ENCODE data around the gene NPPA. TPM values are rescaled to one million over a fixed set of nuclear protein-coding genes. Genes with fewer than 3 reads are reported as not detected.

Gene NPPA
- total RNA-seq, 8 experiments from 2014 or later: 0.85 to 1.5 (median 0.90) TPM; not detected in 4

DNA sequence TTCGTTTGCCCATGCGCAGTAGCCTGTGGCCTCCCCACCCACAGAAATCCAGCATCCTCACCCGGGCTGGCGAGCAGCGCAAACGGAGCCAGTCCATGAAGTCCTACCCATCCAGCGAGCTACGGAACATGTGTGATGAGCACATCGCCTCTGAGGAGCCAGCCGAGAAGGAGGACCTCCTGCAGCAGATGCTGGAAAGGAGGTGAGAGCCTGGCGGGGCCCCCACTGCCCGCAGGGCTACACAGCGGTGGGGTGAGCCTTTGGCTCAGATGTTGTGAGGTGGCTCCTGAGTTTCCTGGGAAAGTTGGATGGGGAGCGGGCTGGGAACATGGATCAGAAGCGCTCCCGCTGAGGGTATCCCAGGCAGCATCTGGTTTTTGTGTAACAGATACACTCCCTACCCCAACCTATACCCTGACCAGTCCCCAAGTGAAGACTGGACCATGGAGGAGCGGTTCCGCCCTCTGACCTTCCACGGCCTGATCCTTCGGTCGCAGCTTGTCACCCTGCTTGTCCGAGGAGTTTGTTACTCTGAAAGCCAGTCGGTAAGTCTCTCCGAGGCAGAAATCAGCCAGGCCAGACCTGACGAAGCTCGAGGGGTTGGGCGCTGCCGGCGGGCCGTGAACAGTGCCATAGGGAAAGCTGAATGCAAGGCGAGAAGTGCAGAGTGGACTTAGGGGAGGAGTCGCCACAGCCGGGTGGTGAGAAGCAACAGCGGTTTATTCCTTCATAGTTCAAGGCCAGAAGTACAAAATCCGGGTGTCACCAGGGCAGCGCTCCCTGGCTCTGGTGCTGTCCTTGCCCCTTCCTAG, 10.4 kb downstream of the NPPA start:
- no peak overlapping the region for H3K4me3 ChIP-seq
- in situ Hi-C loops (cut with MboI; ENCODE audit: low pct_unique_long_range_greater_than_20kb in 2 of 9, low sequenced_read_pairs in 9 of 9, unreplicated experiment in 9 of 9): loop anchor here in 2 of 9 experiments (5.0 to 25.0 kb wide), 2 partner anchors 60 to 375 kb away; no protein-coding TSS in a partner anchor

GRCh38 chr1:11835441-11836225, 11.9 kb downstream of the NPPA start:
- no peak for ATAC-seq (replicated peaks in 6 of 8)
- 95 to 100% (median 100%) methylated on average over 1 to 20 of the region's 28 CpGs; no CpG with 5 or more reads in 2 of the 10 experiments for WGBS, 10 experiments
- Histone ChIP-seq H3K27ac (no peak overlapping the region), H3K4me1 (replicated peaks in 1 of 2) (no peaks in the 10 kb centered on the region), H3K4me3 (no peak overlapping the region)
- in situ Hi-C loops (cut with MboI; ENCODE audit: low pct_unique_long_range_greater_than_20kb in 2 of 9, low sequenced_read_pairs in 9 of 9, unreplicated experiment in 9 of 9): loop anchor here in 2 of 9 experiments (5.0 to 25.0 kb wide), 2 partner anchors 62 to 377 kb away; no protein-coding TSS in a partner anchor

More for the DNA sequence above, 10.4 kb downstream of the NPPA start:
- ATAC-seq (replicated peaks in 6 of 8): no peak
- 88 to 95% (median 93%) methylated on average over 2 to 35 of the region's 36 CpGs; no CpG with 5 or more reads in 3 of the 10 experiments for WGBS, 10 experiments
- Histone ChIP-seq H3K4me1 (replicated peaks in 1 of 2) (peaks cover 4 to 13% of the 10 kb centered on the region in 2 donors), H3K27ac (no peak overlapping the region)

DNA sequence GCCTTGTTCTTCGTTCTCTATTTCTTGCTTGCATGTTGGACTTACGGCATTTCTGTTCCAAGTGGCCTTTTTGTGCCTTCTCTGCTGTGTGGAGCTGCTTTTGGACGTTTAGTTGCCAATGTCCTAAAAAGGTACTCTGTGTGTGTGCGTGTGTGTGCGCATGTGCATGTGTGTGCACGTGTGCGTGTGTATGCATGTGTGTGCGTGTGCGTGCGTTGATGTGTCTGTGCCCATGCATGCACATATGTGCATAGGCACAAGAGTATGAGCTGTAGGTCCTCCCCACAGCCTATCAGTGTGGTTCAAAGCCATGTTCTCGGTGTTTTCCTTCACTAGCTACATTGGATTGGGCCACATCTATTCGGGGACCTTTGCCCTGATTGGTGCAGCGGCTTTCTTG, 13.7 kb downstream of the NPPA start:
- H3K4me1 ChIP-seq (replicated peaks in 1 of 2): no peaks in the 10 kb centered on the region
- WGBS, 10 experiments: 83 to 100% (median 95%) methylated on average over 1 to 13 of the region's 13 CpGs; no CpG with 5 or more reads in 2 of the 10 experiments
- no peak overlapping the region for H3K4me3 ChIP-seq
- in situ Hi-C loops (cut with MboI; ENCODE audit: low pct_unique_long_range_greater_than_20kb in 2 of 9, low sequenced_read_pairs in 9 of 9, unreplicated experiment in 9 of 9): loop anchor here in 1 of 9 experiments (25.0 kb wide), 1 partner anchor 378 kb away; no protein-coding TSS in a partner anchor
- ATAC-seq (replicated peaks in 6 of 8): peak in 1 of 8 experiments; percentile 3
- no peak overlapping the region for H3K27ac ChIP-seq

- WGBS, 10 experiments: 82 to 100% (median 86%) methylated on average over 3 to 8 of the region's 8 CpGs; no CpG with 5 or more reads in 5 of the 10 experiments
- no peak overlapping the region for H3K27ac ChIP-seq
- no peaks in the 10 kb centered on the region for H3K4me1 ChIP-seq (replicated peaks in 1 of 2)
- in situ Hi-C loops (cut with MboI; ENCODE audit: low pct_unique_long_range_greater_than_20kb in 2 of 9, low sequenced_read_pairs in 9 of 9, unreplicated experiment in 9 of 9): loop anchor here in 1 of 9 experiments (25.0 kb wide), 1 partner anchor 379 kb away; no protein-coding TSS in a partner anchor
- H3K4me3 ChIP-seq: no peak overlapping the region
- ATAC-seq (replicated peaks in 6 of 8): no peak
These were observed 14.1 kb downstream of the NPPA start for GRCh38 chr1:11833497-11833896.

DNA sequence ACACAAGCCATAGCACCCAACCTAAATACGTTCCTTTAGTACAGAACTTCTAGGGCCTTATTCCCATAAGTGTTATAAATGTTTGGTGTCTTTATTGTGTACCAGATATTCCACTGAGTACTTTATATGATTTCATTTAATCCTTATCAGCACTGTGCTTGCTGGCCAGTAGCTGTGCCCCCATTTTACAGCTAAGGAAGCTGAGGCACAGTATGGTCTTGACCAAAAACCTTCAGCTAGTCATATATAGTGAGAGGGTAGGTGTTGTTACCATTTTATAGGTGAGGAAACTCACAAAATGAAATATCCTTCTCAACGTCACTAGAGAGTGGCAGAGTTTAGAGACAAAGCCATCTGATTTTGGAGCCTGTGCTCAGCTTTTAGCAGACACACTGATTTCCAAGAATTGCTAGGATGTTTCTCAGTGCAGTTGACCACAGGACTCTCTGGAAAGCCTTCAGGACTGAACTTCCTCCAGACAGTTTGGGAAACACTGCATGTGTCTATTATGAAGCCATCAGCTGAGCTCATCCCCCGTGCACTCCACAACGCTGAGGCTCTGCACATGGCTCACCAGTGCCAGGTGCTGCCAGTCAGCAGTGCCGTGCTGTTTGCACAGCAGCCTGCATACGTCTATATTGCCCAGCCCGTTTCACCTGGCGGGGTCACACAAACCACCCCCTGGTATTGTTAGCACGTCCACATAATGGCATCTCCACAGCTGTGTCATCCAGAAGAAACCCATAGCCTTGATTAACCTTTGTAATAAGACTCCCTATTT, 15.4 kb downstream of the NPPA start:
- in situ Hi-C loops (cut with MboI; ENCODE audit: low pct_unique_long_range_greater_than_20kb in 2 of 9, low sequenced_read_pairs in 9 of 9, unreplicated experiment in 9 of 9): loop anchor here in 1 of 9 experiments (25.0 kb wide), 1 partner anchor 380 kb away; no protein-coding TSS in a partner anchor
- no peak for ATAC-seq (replicated peaks in 6 of 8)
- Histone ChIP-seq H3K4me3 (no peak overlapping the region), H3K27ac (no peak overlapping the region), H3K4me1 (replicated peaks in 1 of 2) (no peaks in the 10 kb centered on the region)
- WGBS, 10 experiments: 80 to 100% (median 92%) methylated on average over 1 to 9 of the region's 9 CpGs; no CpG with 5 or more reads in 1 of the 10 experiments

DNA sequence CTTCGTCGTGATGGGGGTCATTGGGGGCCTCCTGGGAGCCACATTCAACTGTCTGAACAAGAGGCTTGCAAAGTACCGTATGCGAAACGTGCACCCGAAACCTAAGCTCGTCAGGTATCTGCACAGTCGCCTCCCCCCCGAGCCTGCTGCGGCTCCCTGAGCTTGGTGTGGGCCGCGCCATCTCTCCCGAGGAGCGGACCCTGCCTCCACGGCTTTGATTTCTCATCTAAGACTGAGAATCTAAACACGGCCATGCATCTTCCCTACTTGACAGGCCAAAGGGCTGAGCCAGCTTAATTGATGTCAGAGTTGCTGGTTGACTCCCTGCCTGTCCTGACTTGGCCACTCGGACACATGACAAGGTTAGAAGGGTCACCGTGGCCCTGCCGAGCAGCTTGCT, 19.1 kb downstream of the NPPA start:
- in situ Hi-C loops (cut with MboI; ENCODE audit: low pct_unique_long_range_greater_than_20kb in 2 of 9, low sequenced_read_pairs in 9 of 9, unreplicated experiment in 9 of 9): loop anchor here in 1 of 9 experiments (25.0 kb wide), 1 partner anchor 384 kb away; no protein-coding TSS in a partner anchor
- no peaks in the 10 kb centered on the region for H3K4me1 ChIP-seq (replicated peaks in 1 of 2)
- ATAC-seq (replicated peaks in 6 of 8): peak in 1 of 8 experiments; percentile 14
- no peak overlapping the region for H3K27ac ChIP-seq
- WGBS, 10 experiments: 88 to 100% (median 92%) methylated on average over 2 to 19 of the region's 19 CpGs; no CpG with 5 or more reads in 3 of the 10 experiments
- H3K4me3 ChIP-seq: no peak overlapping the region

- in situ Hi-C loops (cut with MboI; ENCODE audit: low pct_unique_long_range_greater_than_20kb in 2 of 9, low sequenced_read_pairs in 9 of 9, unreplicated experiment in 9 of 9): loop anchor here in 1 of 9 experiments (25.0 kb wide), 1 partner anchor 385 kb away; no protein-coding TSS in a partner anchor
These were observed 20.6 kb downstream of the NPPA start for GRCh38 chr1:11826946-11827345.

GRCh38 chr1:11825131-11825530, 22.5 kb downstream of the NPPA start:
- WGBS, 10 experiments: 67 to 100% (median 90%) methylated on average over 1 to 7 of the region's 7 CpGs; no CpG with 5 or more reads in 2 of the 10 experiments
- Histone ChIP-seq H3K4me3 (no peak overlapping the region), H3K27ac (no peak overlapping the region), H3K4me1 (replicated peaks in 1 of 2) (no peaks in the 10 kb centered on the region)
- ATAC-seq (replicated peaks in 6 of 8): no peak
- in situ Hi-C loops (cut with MboI; ENCODE audit: low pct_unique_long_range_greater_than_20kb in 2 of 9, low sequenced_read_pairs in 9 of 9, unreplicated experiment in 9 of 9): loop anchor here in 1 of 9 experiments (25.0 kb wide), 1 partner anchor 387 kb away; no protein-coding TSS in a partner anchor

More at GRCh38 chr1:11826946-11827345, 20.6 kb downstream of the NPPA start:
- H3K4me3 ChIP-seq: no peak overlapping the region
- no peaks in the 10 kb centered on the region for H3K4me1 ChIP-seq (replicated peaks in 1 of 2)
- no peak overlapping the region for H3K27ac ChIP-seq
- no peak for ATAC-seq (replicated peaks in 6 of 8)
- WGBS, 10 experiments: 69 to 100% (median 99%) methylated on average over 1 to 9 of the region's 9 CpGs; no CpG with 5 or more reads in 2 of the 10 experiments

GRCh38 chr1:11823366-11824137, 24.0 kb downstream of the NPPA start:
- ATAC-seq (replicated peaks in 6 of 8): peak in 1 of 8 experiments; percentile 7
- in situ Hi-C loops (cut with MboI; ENCODE audit: low pct_unique_long_range_greater_than_20kb in 2 of 9, low sequenced_read_pairs in 9 of 9, unreplicated experiment in 9 of 9): no loop called here
- Histone ChIP-seq H3K4me1 (replicated peaks in 1 of 2) (no peaks in the 10 kb centered on the region), H3K4me3 (no peak overlapping the region), H3K27ac (no peak overlapping the region)
- 80 to 100% (median 95%) methylated on average over 1 to 17 of the region's 17 CpGs; no CpG with 5 or more reads in 2 of the 10 experiments for WGBS, 10 experiments

- in situ Hi-C loops (cut with MboI; ENCODE audit: low pct_unique_long_range_greater_than_20kb in 2 of 9, low sequenced_read_pairs in 9 of 9, unreplicated experiment in 9 of 9): no loop called here
- no peak overlapping the region for H3K27ac ChIP-seq
- no peak for ATAC-seq (replicated peaks in 6 of 8)
- H3K4me3 ChIP-seq: no peak overlapping the region
- no peaks in the 10 kb centered on the region for H3K4me1 ChIP-seq (replicated peaks in 1 of 2)
- 20 to 100% (median 84%) methylated on average over 1 to 3 of the region's 3 CpGs; no CpG with 5 or more reads in 2 of the 10 experiments for WGBS, 10 experiments
These were observed 25.5 kb downstream of the NPPA start for GRCh38 chr1:11822091-11822490.

DNA sequence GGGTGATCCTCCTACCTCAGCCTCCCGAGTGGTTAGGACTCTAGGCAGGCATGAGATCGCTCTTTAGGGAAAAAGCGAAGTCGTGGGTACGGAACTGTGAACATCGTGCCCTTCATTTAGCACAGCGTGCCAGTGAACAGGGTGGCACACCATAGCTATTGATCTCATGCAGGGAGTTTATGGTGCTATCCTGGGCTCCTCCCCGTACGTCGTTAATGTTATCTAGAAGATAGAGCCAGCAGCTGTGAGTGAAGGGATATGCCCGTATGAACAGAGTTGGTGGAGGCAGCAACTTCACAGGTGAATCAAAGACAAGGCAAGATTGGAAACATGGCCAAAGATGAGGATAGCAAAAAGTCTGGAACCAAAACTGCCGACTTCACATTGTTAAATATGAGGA, 30.4 kb downstream of the NPPA start:
- Histone ChIP-seq H3K4me3 (no peak overlapping the region), H3K4me1 (replicated peaks in 1 of 2) (peaks cover 0 to 2% of the 10 kb centered on the region in 2 donors), H3K27ac (no peak overlapping the region)
- no peak for ATAC-seq (replicated peaks in 6 of 8)
- in situ Hi-C loops (cut with MboI; ENCODE audit: low pct_unique_long_range_greater_than_20kb in 2 of 9, low sequenced_read_pairs in 9 of 9, unreplicated experiment in 9 of 9): no loop called here
- 91 to 100% (median 96%) methylated on average over 1 to 12 of the region's 12 CpGs for WGBS, 10 experiments
